Loucy (cell line): ENCODE results near the gene TEX2.

Experiments used
- EZH2phosphoT487 ChIP-seq: fragments of 200-600 bp; IDR thresholded peaks from 2 replicates; pipeline ENCODE4 v1.6.1; 2018; ENCODE audit warnings: antibody characterized with exemption, mild to moderate bottlenecking, moderate library complexity, borderline replicate concordance
- TF ChIP-seq, protein P1 (sequence below): fragments of 200-600 bp; sonication (generic); conservative IDR thresholded peaks from 2 replicates; pipeline ENCODE4 v1.5.1; 2014; ENCODE audit warnings: mild to moderate bottlenecking, antibody characterized with exemption, low read length

DNA sequence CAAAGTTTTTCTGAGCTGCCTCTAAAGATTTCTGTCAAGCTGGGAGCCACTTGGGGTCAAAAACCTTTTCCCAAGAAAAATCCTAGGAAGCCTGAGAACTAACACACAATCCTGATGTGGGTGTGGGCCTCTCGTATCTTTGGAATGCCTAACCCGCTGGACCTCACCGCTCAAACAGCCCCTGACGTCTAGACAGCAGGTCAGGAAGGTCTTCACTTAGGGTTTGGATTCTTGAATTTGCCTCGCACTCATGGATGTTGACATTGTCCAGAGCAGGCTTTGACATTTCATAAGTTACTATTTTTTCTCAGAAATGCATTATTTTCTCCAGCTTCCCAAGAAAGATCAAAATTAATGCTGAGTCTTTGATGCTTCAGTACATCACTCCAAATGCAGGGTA lies 18.9 kb downstream of the TEX2 start:
- TF ChIP-seq, protein P1, sequence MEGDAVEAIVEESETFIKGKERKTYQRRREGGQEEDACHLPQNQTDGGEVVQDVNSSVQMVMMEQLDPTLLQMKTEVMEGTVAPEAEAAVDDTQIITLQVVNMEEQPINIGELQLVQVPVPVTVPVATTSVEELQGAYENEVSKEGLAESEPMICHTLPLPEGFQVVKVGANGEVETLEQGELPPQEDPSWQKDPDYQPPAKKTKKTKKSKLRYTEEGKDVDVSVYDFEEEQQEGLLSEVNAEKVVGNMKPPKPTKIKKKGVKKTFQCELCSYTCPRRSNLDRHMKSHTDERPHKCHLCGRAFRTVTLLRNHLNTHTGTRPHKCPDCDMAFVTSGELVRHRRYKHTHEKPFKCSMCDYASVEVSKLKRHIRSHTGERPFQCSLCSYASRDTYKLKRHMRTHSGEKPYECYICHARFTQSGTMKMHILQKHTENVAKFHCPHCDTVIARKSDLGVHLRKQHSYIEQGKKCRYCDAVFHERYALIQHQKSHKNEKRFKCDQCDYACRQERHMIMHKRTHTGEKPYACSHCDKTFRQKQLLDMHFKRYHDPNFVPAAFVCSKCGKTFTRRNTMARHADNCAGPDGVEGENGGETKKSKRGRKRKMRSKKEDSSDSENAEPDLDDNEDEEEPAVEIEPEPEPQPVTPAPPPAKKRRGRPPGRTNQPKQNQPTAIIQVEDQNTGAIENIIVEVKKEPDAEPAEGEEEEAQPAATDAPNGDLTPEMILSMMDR = no peak
- no peak for TF ChIP-seq EZH2phosphoT487
